WTC11 (cell line): Measurements from ENCODE around the gene CIC.

Experiments used
- IRF2 ChIP-seq: sonication (generic); formaldehyde crosslinking; IDR thresholded peaks from 2 replicates; pipeline ENCODE4 v1.8.0; 2022; ENCODE audit warnings: low read depth, missing genetic modification reagents, borderline replicate concordance
- JUN ChIP-seq: sonication (generic); formaldehyde crosslinking; IDR thresholded peaks from 2 replicates; pipeline ENCODE4 v1.8.0; 2023; ENCODE audit warnings: mild to moderate bottlenecking, missing genetic modification reagents
- MAX ChIP-seq: sonication (generic); formaldehyde crosslinking; IDR thresholded peaks from 2 replicates; pipeline ENCODE4 v1.8.0; 2022; ENCODE audit warnings: mild to moderate bottlenecking, missing genetic modification reagents
- MLX ChIP-seq: sonication (generic); formaldehyde crosslinking; IDR thresholded peaks from 2 replicates; pipeline ENCODE4 v1.8.1; 2023; ENCODE audit warnings: mild to moderate bottlenecking, missing genetic modification reagents, moderate library complexity
- NR2C2 ChIP-seq: sonication (generic); formaldehyde crosslinking; IDR thresholded peaks from 2 replicates; pipeline ENCODE4 v1.8.0; 2022; ENCODE audit warnings: mild to moderate bottlenecking, missing genetic modification reagents
- SP1 ChIP-seq: sonication (generic); formaldehyde crosslinking; conservative IDR thresholded peaks from 2 replicates; pipeline ENCODE4 v1.8.1; 2022; ENCODE audit warnings: missing genetic modification reagents
- STAT6 ChIP-seq: sonication (generic); formaldehyde crosslinking; conservative IDR thresholded peaks from 2 replicates; pipeline ENCODE4 v1.8.1; 2023; ENCODE audit warnings: mild to moderate bottlenecking, low read depth, missing genetic modification reagents, moderate library complexity
- TCF7 ChIP-seq: sonication (generic); formaldehyde crosslinking; IDR thresholded peaks from 2 replicates; pipeline ENCODE4 v1.8.0; 2022; ENCODE audit warnings: mild to moderate bottlenecking, low read depth, missing genetic modification reagents, moderate library complexity
- ZNF232 ChIP-seq: sonication (generic); formaldehyde crosslinking; IDR thresholded peaks from 2 replicates; pipeline ENCODE4 v1.8.0; 2022; ENCODE audit warnings: mild to moderate bottlenecking, missing genetic modification reagents
- ZNF317 ChIP-seq: sonication (generic); formaldehyde crosslinking; IDR thresholded peaks from 2 replicates; pipeline ENCODE4 v1.8.1; 2023; ENCODE audit warnings: low read depth, mild to moderate bottlenecking, moderate library complexity, missing genetic modification reagents, borderline replicate concordance
- ZNF532 ChIP-seq: fragments of 250-450 bp; sonication (Bioruptor Pico); IDR thresholded peaks from 2 replicates; pipeline ENCODE4 v1.9.0; 2021; ENCODE audit warnings: mild to moderate bottlenecking, borderline replicate concordance
- TF ChIP-seq, protein P1 (sequence below): fragments of 200-600 bp; IDR thresholded peaks from 2 replicates; pipeline ENCODE4 v1.8.0; 2022; ENCODE audit warnings: antibody characterized with exemption
- TF ChIP-seq, protein P2 (sequence below): sonication (generic); formaldehyde crosslinking; IDR thresholded peaks from 2 replicates; pipeline ENCODE4 v1.8.0; 2022; ENCODE audit warnings: mild to moderate bottlenecking, missing genetic modification reagents
- TF ChIP-seq, protein P3 (sequence below): sonication (generic); formaldehyde crosslinking; IDR thresholded peaks from 2 replicates; pipeline ENCODE4 v1.8.1; 2023; ENCODE audit warnings: mild to moderate bottlenecking, missing genetic modification reagents, moderate library complexity

- TF ChIP-seq, protein P1, sequence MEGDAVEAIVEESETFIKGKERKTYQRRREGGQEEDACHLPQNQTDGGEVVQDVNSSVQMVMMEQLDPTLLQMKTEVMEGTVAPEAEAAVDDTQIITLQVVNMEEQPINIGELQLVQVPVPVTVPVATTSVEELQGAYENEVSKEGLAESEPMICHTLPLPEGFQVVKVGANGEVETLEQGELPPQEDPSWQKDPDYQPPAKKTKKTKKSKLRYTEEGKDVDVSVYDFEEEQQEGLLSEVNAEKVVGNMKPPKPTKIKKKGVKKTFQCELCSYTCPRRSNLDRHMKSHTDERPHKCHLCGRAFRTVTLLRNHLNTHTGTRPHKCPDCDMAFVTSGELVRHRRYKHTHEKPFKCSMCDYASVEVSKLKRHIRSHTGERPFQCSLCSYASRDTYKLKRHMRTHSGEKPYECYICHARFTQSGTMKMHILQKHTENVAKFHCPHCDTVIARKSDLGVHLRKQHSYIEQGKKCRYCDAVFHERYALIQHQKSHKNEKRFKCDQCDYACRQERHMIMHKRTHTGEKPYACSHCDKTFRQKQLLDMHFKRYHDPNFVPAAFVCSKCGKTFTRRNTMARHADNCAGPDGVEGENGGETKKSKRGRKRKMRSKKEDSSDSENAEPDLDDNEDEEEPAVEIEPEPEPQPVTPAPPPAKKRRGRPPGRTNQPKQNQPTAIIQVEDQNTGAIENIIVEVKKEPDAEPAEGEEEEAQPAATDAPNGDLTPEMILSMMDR: no peak
- TF ChIP-seq ZNF317 (CRISPR knock-in tag) (no peak), STAT6 (CRISPR knock-in tag) (no peak), TCF7 (CRISPR knock-in tag) (no peak), MAX (CRISPR knock-in tag) (no peak), IRF2 (CRISPR knock-in tag) (no peak), ZNF532 (CRISPR knock-in tag) (no peak), ZNF232 (CRISPR knock-in tag) (no peak), MLX (no peak), SP1 (no peak), NR2C2 (no peak), JUN (CRISPR knock-in tag) (no peak)
- TF ChIP-seq, protein P2, sequence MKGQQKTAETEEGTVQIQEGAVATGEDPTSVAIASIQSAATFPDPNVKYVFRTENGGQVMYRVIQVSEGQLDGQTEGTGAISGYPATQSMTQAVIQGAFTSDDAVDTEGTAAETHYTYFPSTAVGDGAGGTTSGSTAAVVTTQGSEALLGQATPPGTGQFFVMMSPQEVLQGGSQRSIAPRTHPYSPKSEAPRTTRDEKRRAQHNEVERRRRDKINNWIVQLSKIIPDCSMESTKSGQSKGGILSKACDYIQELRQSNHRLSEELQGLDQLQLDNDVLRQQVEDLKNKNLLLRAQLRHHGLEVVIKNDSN (CRISPR knock-in tag): no peak
- TF ChIP-seq, protein P3, sequence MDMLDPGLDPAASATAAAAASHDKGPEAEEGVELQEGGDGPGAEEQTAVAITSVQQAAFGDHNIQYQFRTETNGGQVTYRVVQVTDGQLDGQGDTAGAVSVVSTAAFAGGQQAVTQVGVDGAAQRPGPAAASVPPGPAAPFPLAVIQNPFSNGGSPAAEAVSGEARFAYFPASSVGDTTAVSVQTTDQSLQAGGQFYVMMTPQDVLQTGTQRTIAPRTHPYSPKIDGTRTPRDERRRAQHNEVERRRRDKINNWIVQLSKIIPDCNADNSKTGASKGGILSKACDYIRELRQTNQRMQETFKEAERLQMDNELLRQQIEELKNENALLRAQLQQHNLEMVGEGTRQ (CRISPR knock-in tag): no peak
Observed at GRCh38 chr19:42303101-42303464, 34.0 kb downstream of the CIC start.
